ENCODE data around the gene SOAT1. TPM values are rescaled to one million over a fixed set of nuclear protein-coding genes. Genes with fewer than 3 reads are reported as not detected.

Gene SOAT1
- total RNA-seq, 4 donors from 2014 or later: 15.0 to 18.6 (median 16.9) TPM

DNA sequence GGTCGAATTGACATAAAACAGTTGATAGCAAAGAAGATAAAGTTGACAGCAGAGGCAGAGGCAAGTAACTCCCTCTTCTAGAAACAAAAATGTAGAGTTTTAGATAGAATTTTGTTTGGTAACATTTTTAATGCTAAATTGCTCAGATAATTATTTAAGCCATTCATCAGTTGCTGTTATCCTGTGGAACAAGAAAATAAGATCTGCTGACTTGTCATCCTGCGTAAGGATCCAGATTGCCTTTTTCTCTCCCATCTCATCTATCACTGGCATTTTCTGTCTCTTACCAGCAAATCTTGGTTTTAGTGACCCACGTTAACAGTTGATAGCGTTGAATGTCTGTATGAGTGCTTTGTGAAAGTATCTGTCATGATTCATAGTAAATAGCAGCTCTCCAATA is 29.8 kb downstream of the SOAT1 start:
- 86 to 89% methylated on average over 4 of the region's 4 CpGs for WGBS, 2 donors
- intact Hi-C loops (cut with DNase I): no loop called here

DNA sequence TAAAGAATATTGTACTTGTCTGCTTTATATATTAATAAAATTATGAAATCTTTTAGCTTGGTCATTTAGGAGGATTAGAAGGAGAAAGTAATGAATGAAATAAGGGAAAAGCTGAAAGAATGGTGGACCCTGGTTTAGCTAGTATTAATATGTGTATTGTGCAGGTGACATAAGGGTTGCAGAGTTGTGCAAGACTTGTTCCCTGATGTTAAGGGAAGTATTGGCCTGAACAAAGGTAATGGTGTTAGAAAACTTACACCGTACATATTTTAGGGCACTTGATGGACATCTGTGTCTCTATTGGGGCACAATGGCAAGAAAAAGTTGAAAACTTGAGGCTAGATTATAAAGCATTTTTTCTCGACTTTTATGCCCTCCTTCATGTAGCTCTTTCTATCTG is 32.2 kb downstream of the SOAT1 start:
- no peaks in the 10 kb centered on the region for H3K36me3 ChIP-seq
- no peak overlapping the region for H3K4me3 ChIP-seq (replicated peaks in 1 of 3)
- H3K27ac ChIP-seq: no peak overlapping the region
- no peak for DNase-seq
- H3K27me3 ChIP-seq: no peaks in the 10 kb centered on the region
- 69 to 87% methylated on average over 2 of the region's 2 CpGs for WGBS, 2 donors
- no peaks in the 10 kb centered on the region for H3K4me1 ChIP-seq
- H3K9me3 ChIP-seq: no peaks in the 10 kb centered on the region
- TF ChIP-seq, protein P1, sequence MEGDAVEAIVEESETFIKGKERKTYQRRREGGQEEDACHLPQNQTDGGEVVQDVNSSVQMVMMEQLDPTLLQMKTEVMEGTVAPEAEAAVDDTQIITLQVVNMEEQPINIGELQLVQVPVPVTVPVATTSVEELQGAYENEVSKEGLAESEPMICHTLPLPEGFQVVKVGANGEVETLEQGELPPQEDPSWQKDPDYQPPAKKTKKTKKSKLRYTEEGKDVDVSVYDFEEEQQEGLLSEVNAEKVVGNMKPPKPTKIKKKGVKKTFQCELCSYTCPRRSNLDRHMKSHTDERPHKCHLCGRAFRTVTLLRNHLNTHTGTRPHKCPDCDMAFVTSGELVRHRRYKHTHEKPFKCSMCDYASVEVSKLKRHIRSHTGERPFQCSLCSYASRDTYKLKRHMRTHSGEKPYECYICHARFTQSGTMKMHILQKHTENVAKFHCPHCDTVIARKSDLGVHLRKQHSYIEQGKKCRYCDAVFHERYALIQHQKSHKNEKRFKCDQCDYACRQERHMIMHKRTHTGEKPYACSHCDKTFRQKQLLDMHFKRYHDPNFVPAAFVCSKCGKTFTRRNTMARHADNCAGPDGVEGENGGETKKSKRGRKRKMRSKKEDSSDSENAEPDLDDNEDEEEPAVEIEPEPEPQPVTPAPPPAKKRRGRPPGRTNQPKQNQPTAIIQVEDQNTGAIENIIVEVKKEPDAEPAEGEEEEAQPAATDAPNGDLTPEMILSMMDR (IDR thresholded peaks at IDR 0.05): no peak
- TF ChIP-seq POLR2A (IDR thresholded peaks at IDR 0.05): no peak
- intact Hi-C loops (cut with DNase I): no loop called here

More for the DNA sequence above, 29.8 kb downstream of the SOAT1 start:
- Histone ChIP-seq H3K36me3 (no peaks in the 10 kb centered on the region), H3K27me3 (no peaks in the 10 kb centered on the region), H3K4me1 (no peaks in the 10 kb centered on the region), H3K4me3 (replicated peaks in 1 of 3) (no peak overlapping the region), H3K9me3 (no peaks in the 10 kb centered on the region), H3K27ac (no peak overlapping the region)
- TF ChIP-seq POLR2A (IDR thresholded peaks at IDR 0.05): no peak
- TF ChIP-seq, protein P1 (IDR thresholded peaks at IDR 0.05): no peak
- no peak for DNase-seq

DNA sequence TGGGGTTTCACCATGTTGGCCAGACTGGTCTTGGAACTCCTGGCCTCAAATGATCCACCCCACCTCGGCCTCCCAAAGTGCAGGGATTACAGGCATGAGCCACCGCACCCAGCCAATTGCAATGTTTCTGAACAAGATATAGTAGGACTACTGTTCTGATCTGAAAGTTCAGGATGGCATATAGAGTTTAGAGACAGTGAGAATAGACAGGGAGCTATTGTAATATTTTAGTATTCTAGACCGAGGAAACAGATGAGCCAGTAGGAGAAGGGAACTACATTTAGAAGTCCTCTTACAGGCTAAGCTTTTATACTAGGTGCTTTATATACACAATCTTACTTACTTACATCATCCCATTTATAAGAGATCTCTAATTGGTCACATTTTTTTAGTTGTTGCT is 33.1 kb downstream of the SOAT1 start:
- no peak for DNase-seq
- intact Hi-C loops (cut with DNase I): no loop called here
- TF ChIP-seq, protein P1 (IDR thresholded peaks at IDR 0.05): no peak
- TF ChIP-seq POLR2A (IDR thresholded peaks at IDR 0.05): no peak
- Histone ChIP-seq H3K36me3 (no peaks in the 10 kb centered on the region), H3K4me1 (no peaks in the 10 kb centered on the region), H3K27ac (no peak overlapping the region), H3K9me3 (no peaks in the 10 kb centered on the region), H3K27me3 (no peaks in the 10 kb centered on the region), H3K4me3 (replicated peaks in 1 of 3) (no peak overlapping the region)
- WGBS, 2 donors: 97 to 100% methylated on average over 3 of the region's 3 CpGs

DNA sequence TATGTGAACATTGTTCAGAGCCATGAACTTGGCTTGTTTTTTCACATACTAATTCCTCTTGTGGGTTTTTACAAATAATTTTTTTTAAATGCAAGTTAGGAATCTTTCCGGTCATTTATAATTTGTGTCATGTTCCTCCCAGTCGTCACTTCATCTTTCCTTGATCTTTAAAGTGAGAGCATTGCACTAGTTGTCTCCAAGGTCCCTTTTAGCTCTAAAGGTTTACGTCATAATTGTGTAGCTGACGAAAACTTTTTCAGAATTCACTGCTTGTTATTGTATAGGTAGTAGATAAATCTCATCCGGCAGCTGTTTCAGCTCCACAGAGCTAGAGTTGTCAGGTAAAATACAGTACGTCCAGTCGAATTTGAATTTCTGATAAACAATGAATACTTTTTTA is 33.6 kb downstream of the SOAT1 start:
- DNase-seq: no peak
- no peaks in the 10 kb centered on the region for H3K9me3 ChIP-seq
- H3K4me3 ChIP-seq (replicated peaks in 1 of 3): no peak overlapping the region
- WGBS, 2 donors: 94 to 95% methylated on average over 7 of the region's 7 CpGs
- no peak overlapping the region for H3K27ac ChIP-seq
- no peaks in the 10 kb centered on the region for H3K27me3 ChIP-seq
- H3K36me3 ChIP-seq: no peaks in the 10 kb centered on the region
- no peak for TF ChIP-seq POLR2A (IDR thresholded peaks at IDR 0.05)
- TF ChIP-seq, protein P1 (IDR thresholded peaks at IDR 0.05): no peak
- intact Hi-C loops (cut with DNase I): no loop called here
- H3K4me1 ChIP-seq: no peaks in the 10 kb centered on the region

DNA sequence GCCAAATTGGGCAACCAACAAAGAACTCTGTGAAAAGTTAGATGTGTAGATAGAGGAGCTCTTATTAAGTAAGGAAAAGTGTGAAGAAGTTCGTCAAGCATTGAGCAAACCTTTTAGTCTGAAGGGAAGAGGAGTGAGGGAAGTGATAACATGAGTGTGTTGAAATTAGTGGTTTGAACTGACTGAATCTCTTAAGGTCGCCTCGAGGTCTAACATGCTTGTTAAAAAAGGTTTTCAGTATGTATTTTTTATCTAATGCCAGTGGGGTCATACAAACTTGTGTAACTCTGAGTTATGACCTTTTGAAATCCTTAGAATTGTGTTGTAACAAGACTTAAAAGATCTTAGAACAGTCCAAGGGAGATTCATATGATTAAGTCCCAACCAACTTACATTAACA is 34.1 kb downstream of the SOAT1 start:
- intact Hi-C loops (cut with DNase I): no loop called here
- Histone ChIP-seq H3K9me3 (no peaks in the 10 kb centered on the region), H3K4me3 (replicated peaks in 1 of 3) (no peak overlapping the region), H3K36me3 (no peaks in the 10 kb centered on the region), H3K27ac (no peak overlapping the region), H3K4me1 (no peaks in the 10 kb centered on the region), H3K27me3 (no peaks in the 10 kb centered on the region)
- TF ChIP-seq, protein P1 (IDR thresholded peaks at IDR 0.05): no peak
- no peak for TF ChIP-seq POLR2A (IDR thresholded peaks at IDR 0.05)
- WGBS, 2 donors: 82% methylated on average over 3 of the region's 3 CpGs
- no peak for DNase-seq

Measured in thyroid gland (tissue), 4 donors.